Testis (tissue), 2 donors: ENCODE measurements around the gene SLC6A19.

ENCODE experiments used
- POLR2A ChIP-seq: fragments of 450-650 bp; IDR thresholded peaks from one replicate; pipeline ENCODE4 v1.6.1; 2017; ENCODE audit warnings: antibody characterized with exemption, mild to moderate bottlenecking, moderate library complexity
- TF ChIP-seq, protein P1 (sequence below), 3 experiments: fragments of 450-650 bp in 2 of 3; fragments of 200-600 bp in 1 of 3; sonication (generic) in 1 of 3; IDR thresholded peaks; one replicate each; pipeline ENCODE4 v1.5.1; 2016 to 2019; ENCODE audit warnings: antibody characterized with exemption in 3 of 3, mild to moderate bottlenecking in 2 of 3, moderate library complexity in 1 of 3

- no peak for TF ChIP-seq POLR2A
- TF ChIP-seq, protein P1, sequence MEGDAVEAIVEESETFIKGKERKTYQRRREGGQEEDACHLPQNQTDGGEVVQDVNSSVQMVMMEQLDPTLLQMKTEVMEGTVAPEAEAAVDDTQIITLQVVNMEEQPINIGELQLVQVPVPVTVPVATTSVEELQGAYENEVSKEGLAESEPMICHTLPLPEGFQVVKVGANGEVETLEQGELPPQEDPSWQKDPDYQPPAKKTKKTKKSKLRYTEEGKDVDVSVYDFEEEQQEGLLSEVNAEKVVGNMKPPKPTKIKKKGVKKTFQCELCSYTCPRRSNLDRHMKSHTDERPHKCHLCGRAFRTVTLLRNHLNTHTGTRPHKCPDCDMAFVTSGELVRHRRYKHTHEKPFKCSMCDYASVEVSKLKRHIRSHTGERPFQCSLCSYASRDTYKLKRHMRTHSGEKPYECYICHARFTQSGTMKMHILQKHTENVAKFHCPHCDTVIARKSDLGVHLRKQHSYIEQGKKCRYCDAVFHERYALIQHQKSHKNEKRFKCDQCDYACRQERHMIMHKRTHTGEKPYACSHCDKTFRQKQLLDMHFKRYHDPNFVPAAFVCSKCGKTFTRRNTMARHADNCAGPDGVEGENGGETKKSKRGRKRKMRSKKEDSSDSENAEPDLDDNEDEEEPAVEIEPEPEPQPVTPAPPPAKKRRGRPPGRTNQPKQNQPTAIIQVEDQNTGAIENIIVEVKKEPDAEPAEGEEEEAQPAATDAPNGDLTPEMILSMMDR (IDR thresholded peaks at IDR 0.05) = no peak
Observed at GRCh38 chr5:1182633-1183423, 18.6 kb upstream of the SLC6A19 start.
